Lower leg skin (tissue), 4 donors: Measurements from ENCODE around the gene MAEA. TPM values are rescaled to one million over a fixed set of nuclear protein-coding genes. Genes with fewer than 3 reads are reported as not detected.
"Not testable (repeated sequence)": the region's sequence is repeated elsewhere in the genome, so short reads cannot be mapped to it uniquely, and the experiment has no call there.

Source experiments
- DNase-seq, 2 donors: peaks; one replicate each; pipeline ENCODE4 v3.0.0-alpha.2; 2019; ENCODE audit warnings: low spot score in 2 of 2
- H3K4me3 ChIP-seq: fragments of 200-600 bp; sonication (generic); 2 replicates; pipeline ENCODE4 v1.5.1; 2017; ENCODE audit warnings: mild to moderate bottlenecking, low read depth; ENCODE audit not compliant: poor library complexity, severe bottlenecking
- CTCF ChIP-seq, 3 donors: fragments of 450-650 bp; IDR thresholded peaks; one replicate each; pipeline ENCODE4 v1.5.1; 2016; ENCODE audit warnings: antibody characterized with exemption in 3 of 3, mild to moderate bottlenecking in 3 of 3, moderate library complexity in 2 of 3
- POLR2A ChIP-seq, 2 donors: fragments of 450-650 bp; IDR thresholded peaks; one replicate each; pipeline ENCODE4 v1.6.1; 2016 to 2017; ENCODE audit warnings: antibody characterized with exemption in 2 of 2, mild to moderate bottlenecking in 1 of 2, moderate library complexity in 1 of 2
- WGBS, 2 donors: methylation state at CpG; one replicate each; pipeline ENCODE4 v1.1.5; 2018; 5-methylcytosine and 5-hydroxymethylcytosine counted together
- intact Hi-C: fragments of 100-400 bp; cut with DNase I; formaldehyde crosslinking; loops from one replicate; pipeline ENCODE4 v1.15.0; 2023; ENCODE audit warnings: low total_unique reads
- total RNA-seq, 4 donors: library from RNA; depleted of rRNA; stranded (reverse); fragments of >200 nt; gene quantifications; one replicate each; pipeline ENCODE4 v1.1.0, GENCODE V29; 2016

The MAEA gene
- total RNA-seq, 4 donors from 2014 or later, result 79.6 to 124 (median 89.4) TPM

- TF ChIP-seq CTCF (IDR thresholded peaks at IDR 0.05) (no peak), POLR2A (IDR thresholded peaks at IDR 0.05) (no peak)
- no peak overlapping the region for H3K4me3 ChIP-seq
- intact Hi-C loops, result no loop called here
- DNase-seq, result peak in 1 of 2 donors; percentile 57
- 92 to 93% methylated on average over 22 of the region's 22 CpGs for WGBS, 2 donors
These were observed 79.9 kb downstream of the MAEA start for GRCh38 chr4:1369479-1370079.

- intact Hi-C loops, result no loop called here
- H3K4me3 ChIP-seq, result no peak overlapping the region
- peak in 1 of 2 donors; percentile 78 for DNase-seq
- TF ChIP-seq CTCF (IDR thresholded peaks at IDR 0.05), result no peak
- no peak for TF ChIP-seq POLR2A (IDR thresholded peaks at IDR 0.05)
- WGBS, 2 donors, result 89 to 90% methylated on average over 23 to 29 of the region's 29 CpGs
These were observed 80.8 kb downstream of the MAEA start for GRCh38 chr4:1370321-1371124.

- 93 to 95% methylated on average over 28 of the region's 28 CpGs for WGBS, 2 donors
- TF ChIP-seq CTCF (IDR thresholded peaks at IDR 0.05) (no peak), POLR2A (IDR thresholded peaks at IDR 0.05) (no peak)
- H3K4me3 ChIP-seq, result no peak overlapping the region
- intact Hi-C loops, result no loop called here
- peak in 1 of 2 donors; percentile 66 for DNase-seq
These were observed 81.8 kb downstream of the MAEA start for GRCh38 chr4:1371176-1372165.

GRCh38 chr4:1372576-1372975, 82.9 kb downstream of the MAEA start:
- peak in 1 of 2 donors; percentile 39 for DNase-seq
- H3K4me3 ChIP-seq, intact Hi-C loops: not testable (repeated sequence)
- 85 to 94% methylated on average over 20 to 22 of the region's 22 CpGs for WGBS, 2 donors

GRCh38 chr4:1373892-1374705, 84.4 kb downstream of the MAEA start:
- no peak overlapping the region for H3K4me3 ChIP-seq
- DNase-seq, result peak in 1 of 2 donors; percentile 65
- TF ChIP-seq POLR2A (IDR thresholded peaks at IDR 0.05) (no peak), CTCF (IDR thresholded peaks at IDR 0.05) (no peak)
- intact Hi-C loops, result no loop called here
- WGBS, 2 donors, result 91 to 93% methylated on average over 34 to 35 of the region's 42 CpGs
